Activated naive CD8-positive, alpha-beta T cell treated with anti-CD3 and anti-CD28 coated beads for 36 hours (primary cell): ENCODE data around the gene TFEB. TPM values are rescaled to one million over a fixed set of nuclear protein-coding genes. Genes with fewer than 3 reads are reported as not detected.

Experiments used
- DNase-seq: peaks from one replicate; pipeline ENCODE4 v3.0.0; 2021
- H3K27ac Mint-ChIP-seq: one replicate; pipeline ENCODE4 v1.8.0; 2022; ENCODE audit warnings: mild to moderate bottlenecking, moderate library complexity, mixed read lengths
- H3K27me3 Mint-ChIP-seq: one replicate; pipeline ENCODE4 v1.8.0; 2022; ENCODE audit warnings: mild to moderate bottlenecking, mixed read lengths
- H3K36me3 Mint-ChIP-seq: one replicate; pipeline ENCODE4 v1.8.0; 2021; ENCODE audit warnings: mild to moderate bottlenecking, mixed read lengths
- H3K4me1 Mint-ChIP-seq: one replicate; pipeline ENCODE4 v1.8.0; 2021; ENCODE audit warnings: mixed read lengths
- H3K4me3 Mint-ChIP-seq: one replicate; pipeline ENCODE4 v1.8.0; 2022; ENCODE audit warnings: mild to moderate bottlenecking, moderate library complexity, mixed read lengths
- H3K9me3 Mint-ChIP-seq: one replicate; pipeline ENCODE4 v1.8.0; 2022; ENCODE audit warnings: mixed read lengths
- total RNA-seq, 2 experiments: library from RNA; stranded (reverse); gene quantifications; one replicate each; pipeline ENCODE4 v1.2.3, GENCODE V29; 2021

TFEB gene
- total RNA-seq, 2 experiments from 2014 or later = 9.3 to 11.5 TPM

- Mint-ChIP-seq H3K4me3 (peak overlapping the region; percentile 71), H3K9me3 (no peaks in the 10 kb centered on the region), H3K36me3 (no peaks in the 10 kb centered on the region), H3K27ac (peak overlapping the region; percentile 68), H3K4me1 (peaks cover 23% of the 10 kb centered on the region), H3K27me3 (no peaks in the 10 kb centered on the region)
- peak; percentile 66 for DNase-seq
These were observed 562 bp downstream of the TFEB start for GRCh38 chr6:41734666-41735426.

GRCh38 chr6:41733707-41734665 is 1.4 kb downstream of the TFEB start:
- peak; percentile 79 for DNase-seq
- Mint-ChIP-seq H3K9me3 (no peaks in the 10 kb centered on the region), H3K27ac (peak overlapping the region; percentile 86), H3K27me3 (no peaks in the 10 kb centered on the region), H3K4me1 (peaks cover 23% of the 10 kb centered on the region), H3K36me3 (no peaks in the 10 kb centered on the region), H3K4me3 (peak overlapping the region; percentile 79)

- Mint-ChIP-seq H3K27me3 (no peaks in the 10 kb centered on the region), H3K4me3 (peak overlapping the region; percentile 79), H3K36me3 (no peaks in the 10 kb centered on the region), H3K4me1 (peaks cover 26% of the 10 kb centered on the region), H3K9me3 (no peaks in the 10 kb centered on the region), H3K27ac (peak overlapping the region; percentile 86)
- DNase-seq = peak; percentile 10
These were observed 2.1 kb downstream of the TFEB start for GRCh38 chr6:41733360-41733706.

GRCh38 chr6:41732591-41733359 is 2.6 kb downstream of the TFEB start:
- Mint-ChIP-seq H3K27me3 (no peaks in the 10 kb centered on the region), H3K4me3 (peak overlapping the region; percentile 79), H3K9me3 (no peaks in the 10 kb centered on the region), H3K27ac (peak overlapping the region; percentile 86), H3K36me3 (no peaks in the 10 kb centered on the region), H3K4me1 (peaks cover 26% of the 10 kb centered on the region)
- peak; percentile 74 for DNase-seq

- Mint-ChIP-seq H3K4me1 (peaks cover 28% of the 10 kb centered on the region), H3K9me3 (no peaks in the 10 kb centered on the region), H3K36me3 (no peaks in the 10 kb centered on the region), H3K27me3 (no peaks in the 10 kb centered on the region), H3K27ac (peak overlapping the region; percentile 49), H3K4me3 (peak overlapping the region; percentile 2)
- DNase-seq = no peak
These were observed 3.3 kb downstream of the TFEB start for GRCh38 chr6:41732149-41732548.

GRCh38 chr6:41731561-41732086 is 3.8 kb downstream of the TFEB start:
- H3K4me1 Mint-ChIP-seq = peaks cover 32% of the 10 kb centered on the region
- DNase-seq = no peak
- no peaks in the 10 kb centered on the region for H3K9me3 Mint-ChIP-seq
- H3K27me3 Mint-ChIP-seq = no peaks in the 10 kb centered on the region
- no peak overlapping the region for H3K27ac Mint-ChIP-seq
- no peak overlapping the region for H3K4me3 Mint-ChIP-seq
- no peaks in the 10 kb centered on the region for H3K36me3 Mint-ChIP-seq

GRCh38 chr6:41730531-41731436 is 4.6 kb downstream of the TFEB start:
- Mint-ChIP-seq H3K27me3 (no peaks in the 10 kb centered on the region), H3K27ac (no peak overlapping the region), H3K9me3 (no peaks in the 10 kb centered on the region), H3K36me3 (no peaks in the 10 kb centered on the region), H3K4me1 (peaks cover 31% of the 10 kb centered on the region), H3K4me3 (no peak overlapping the region)
- no peak for DNase-seq

- Mint-ChIP-seq H3K36me3 (no peaks in the 10 kb centered on the region), H3K27me3 (no peaks in the 10 kb centered on the region), H3K9me3 (no peaks in the 10 kb centered on the region), H3K4me1 (peaks cover 30% of the 10 kb centered on the region), H3K4me3 (no peak overlapping the region), H3K27ac (no peak overlapping the region)
- no peak for DNase-seq
These were observed 5.8 kb downstream of the TFEB start for GRCh38 chr6:41729624-41730023.

- no peak for DNase-seq
- Mint-ChIP-seq H3K4me3 (no peak overlapping the region), H3K27ac (no peak overlapping the region), H3K27me3 (no peaks in the 10 kb centered on the region), H3K9me3 (no peaks in the 10 kb centered on the region), H3K36me3 (no peaks in the 10 kb centered on the region), H3K4me1 (peaks cover 30% of the 10 kb centered on the region)
These were observed 6.5 kb downstream of the TFEB start for GRCh38 chr6:41728954-41729353.

GRCh38 chr6:41728073-41728936 is 7.1 kb downstream of the TFEB start:
- no peak for DNase-seq
- Mint-ChIP-seq H3K36me3 (no peaks in the 10 kb centered on the region), H3K4me1 (peaks cover 29% of the 10 kb centered on the region), H3K27ac (no peak overlapping the region), H3K9me3 (no peaks in the 10 kb centered on the region), H3K4me3 (no peak overlapping the region), H3K27me3 (no peaks in the 10 kb centered on the region)

- no peaks in the 10 kb centered on the region for H3K36me3 Mint-ChIP-seq
- no peaks in the 10 kb centered on the region for H3K27me3 Mint-ChIP-seq
- no peak overlapping the region for H3K27ac Mint-ChIP-seq
- peaks cover 25% of the 10 kb centered on the region for H3K4me1 Mint-ChIP-seq
- no peak overlapping the region for H3K4me3 Mint-ChIP-seq
- H3K9me3 Mint-ChIP-seq = no peaks in the 10 kb centered on the region
- DNase-seq = no peak
These were observed 7.7 kb downstream of the TFEB start for GRCh38 chr6:41727705-41728072.

GRCh38 chr6:41726876-41727275 is 8.5 kb downstream of the TFEB start:
- H3K4me3 Mint-ChIP-seq = no peak overlapping the region
- peaks cover 21% of the 10 kb centered on the region for H3K4me1 Mint-ChIP-seq
- H3K27ac Mint-ChIP-seq = no peak overlapping the region

More at GRCh38 chr6:41726876-41727275, 8.5 kb downstream of the TFEB start:
- no peaks in the 10 kb centered on the region for H3K9me3 Mint-ChIP-seq
- H3K36me3 Mint-ChIP-seq = no peaks in the 10 kb centered on the region
- no peak for DNase-seq
- no peaks in the 10 kb centered on the region for H3K27me3 Mint-ChIP-seq
